Activated T-cell treated with anti-CD3 and anti-CD28 coated beads, Interleukin-2, amount 50 U/mL, for 24 hours (primary cell): Measurements from ENCODE around the gene CASZ1.

Experiments used
- DNase-seq: peaks from one replicate; pipeline ENCODE4 v3.0.0-alpha.2; 2020
- H3K27ac Mint-ChIP-seq: 2 replicates; pipeline ENCODE4 v1.8.0; 2020; ENCODE audit warnings: mild to moderate bottlenecking, mixed read lengths
- H3K27me3 Mint-ChIP-seq: 2 replicates; pipeline ENCODE4 v1.8.0; 2020; ENCODE audit warnings: mixed read lengths
- H3K36me3 Mint-ChIP-seq: 2 replicates; pipeline ENCODE4 v1.8.0; 2020; ENCODE audit warnings: low read depth, mixed read lengths
- H3K4me1 Mint-ChIP-seq: 2 replicates; pipeline ENCODE4 v1.8.0; 2020; ENCODE audit warnings: low read depth, mixed read lengths
- H3K4me3 Mint-ChIP-seq: 2 replicates; pipeline ENCODE4 v1.8.0; 2020; ENCODE audit warnings: mild to moderate bottlenecking, moderate library complexity, mixed read lengths
- H3K9me3 Mint-ChIP-seq: 2 replicates; pipeline ENCODE4 v1.8.0; 2020; ENCODE audit warnings: mixed read lengths

Gene CASZ1

GRCh38 chr1:10630661-10631120, 165.8 kb downstream of the CASZ1 start:
- Mint-ChIP-seq H3K36me3 (peaks cover 27% of the 10 kb centered on the region), H3K27me3 (no peaks in the 10 kb centered on the region), H3K4me1 (no peaks in the 10 kb centered on the region), H3K27ac (no peak overlapping the region), H3K4me3 (no peak overlapping the region), H3K9me3 (no peaks in the 10 kb centered on the region)
- DNase-seq, result no peak

GRCh38 chr1:10629816-10630571, 166.5 kb downstream of the CASZ1 start:
- Mint-ChIP-seq H3K9me3 (no peaks in the 10 kb centered on the region), H3K36me3 (peaks cover 31% of the 10 kb centered on the region), H3K4me3 (no peak overlapping the region), H3K27ac (no peak overlapping the region), H3K4me1 (no peaks in the 10 kb centered on the region), H3K27me3 (no peaks in the 10 kb centered on the region)
- no peak for DNase-seq

GRCh38 chr1:10629091-10629815, 167.2 kb downstream of the CASZ1 start:
- Mint-ChIP-seq H3K4me3 (no peak overlapping the region), H3K27me3 (no peaks in the 10 kb centered on the region), H3K36me3 (peaks cover 39% of the 10 kb centered on the region), H3K9me3 (no peaks in the 10 kb centered on the region), H3K27ac (no peak overlapping the region), H3K4me1 (no peaks in the 10 kb centered on the region)
- no peak for DNase-seq

- no peak for DNase-seq
- H3K27ac Mint-ChIP-seq, result no peak overlapping the region
Observed at GRCh38 chr1:10628685-10629084, 167.8 kb downstream of the CASZ1 start.

GRCh38 chr1:10626791-10627410, 169.5 kb downstream of the CASZ1 start:
- H3K4me1 Mint-ChIP-seq, result no peaks in the 10 kb centered on the region
- H3K4me3 Mint-ChIP-seq, result no peak overlapping the region
- no peaks in the 10 kb centered on the region for H3K9me3 Mint-ChIP-seq
- peaks cover 61% of the 10 kb centered on the region for H3K36me3 Mint-ChIP-seq
- DNase-seq, result no peak
- H3K27me3 Mint-ChIP-seq, result no peaks in the 10 kb centered on the region
- H3K27ac Mint-ChIP-seq, result no peak overlapping the region

More at GRCh38 chr1:10628685-10629084, 167.8 kb downstream of the CASZ1 start:
- Mint-ChIP-seq H3K4me3 (no peak overlapping the region), H3K4me1 (no peaks in the 10 kb centered on the region), H3K9me3 (no peaks in the 10 kb centered on the region), H3K36me3 (peaks cover 44% of the 10 kb centered on the region), H3K27me3 (no peaks in the 10 kb centered on the region)

GRCh38 chr1:10626131-10626731, 170.2 kb downstream of the CASZ1 start:
- no peak for DNase-seq
- Mint-ChIP-seq H3K4me3 (no peak overlapping the region), H3K9me3 (no peaks in the 10 kb centered on the region), H3K36me3 (peaks cover 66% of the 10 kb centered on the region), H3K4me1 (no peaks in the 10 kb centered on the region), H3K27ac (no peak overlapping the region), H3K27me3 (no peaks in the 10 kb centered on the region)

GRCh38 chr1:10625554-10625953, 170.9 kb downstream of the CASZ1 start:
- Mint-ChIP-seq H3K36me3 (peaks cover 64% of the 10 kb centered on the region), H3K4me1 (no peaks in the 10 kb centered on the region), H3K27ac (no peak overlapping the region), H3K27me3 (no peaks in the 10 kb centered on the region), H3K4me3 (no peak overlapping the region), H3K9me3 (no peaks in the 10 kb centered on the region)
- no peak for DNase-seq

- Mint-ChIP-seq H3K27ac (no peak overlapping the region), H3K4me3 (no peak overlapping the region), H3K36me3 (peaks cover 60% of the 10 kb centered on the region)
Observed at GRCh38 chr1:10625076-10625475, 171.4 kb downstream of the CASZ1 start.

GRCh38 chr1:10624256-10625050, 172.0 kb downstream of the CASZ1 start:
- no peaks in the 10 kb centered on the region for H3K4me1 Mint-ChIP-seq
- no peaks in the 10 kb centered on the region for H3K9me3 Mint-ChIP-seq
- DNase-seq, result no peak
- H3K36me3 Mint-ChIP-seq, result peaks cover 57% of the 10 kb centered on the region
- H3K4me3 Mint-ChIP-seq, result no peak overlapping the region
- H3K27ac Mint-ChIP-seq, result no peak overlapping the region
- no peaks in the 10 kb centered on the region for H3K27me3 Mint-ChIP-seq

More at GRCh38 chr1:10625076-10625475, 171.4 kb downstream of the CASZ1 start:
- no peaks in the 10 kb centered on the region for H3K4me1 Mint-ChIP-seq
- H3K27me3 Mint-ChIP-seq, result no peaks in the 10 kb centered on the region
- DNase-seq, result no peak
- H3K9me3 Mint-ChIP-seq, result no peaks in the 10 kb centered on the region

GRCh38 chr1:10623686-10624145, 172.7 kb downstream of the CASZ1 start:
- no peaks in the 10 kb centered on the region for H3K27me3 Mint-ChIP-seq
- H3K36me3 Mint-ChIP-seq, result peaks cover 54% of the 10 kb centered on the region
- H3K27ac Mint-ChIP-seq, result no peak overlapping the region
- H3K4me3 Mint-ChIP-seq, result no peak overlapping the region
- DNase-seq, result no peak
- H3K4me1 Mint-ChIP-seq, result no peaks in the 10 kb centered on the region
- H3K9me3 Mint-ChIP-seq, result no peaks in the 10 kb centered on the region

- no peaks in the 10 kb centered on the region for H3K9me3 Mint-ChIP-seq
- H3K27ac Mint-ChIP-seq, result no peak overlapping the region
- peaks cover 54% of the 10 kb centered on the region for H3K36me3 Mint-ChIP-seq
- no peak for DNase-seq
- no peaks in the 10 kb centered on the region for H3K27me3 Mint-ChIP-seq
- H3K4me3 Mint-ChIP-seq, result no peak overlapping the region
- H3K4me1 Mint-ChIP-seq, result no peaks in the 10 kb centered on the region
Observed at GRCh38 chr1:10622910-10623685, 173.3 kb downstream of the CASZ1 start.

- no peak overlapping the region for H3K4me3 Mint-ChIP-seq
- no peaks in the 10 kb centered on the region for H3K4me1 Mint-ChIP-seq
- H3K27ac Mint-ChIP-seq, result no peak overlapping the region
- H3K27me3 Mint-ChIP-seq, result no peaks in the 10 kb centered on the region
- H3K36me3 Mint-ChIP-seq, result peaks cover 57% of the 10 kb centered on the region
- no peak for DNase-seq
- no peaks in the 10 kb centered on the region for H3K9me3 Mint-ChIP-seq
Observed at GRCh38 chr1:10621906-10622305, 174.5 kb downstream of the CASZ1 start.

GRCh38 chr1:10620776-10621175, 175.7 kb downstream of the CASZ1 start:
- peaks cover 54% of the 10 kb centered on the region for H3K36me3 Mint-ChIP-seq
- no peak overlapping the region for H3K4me3 Mint-ChIP-seq
- DNase-seq, result no peak
- H3K27ac Mint-ChIP-seq, result no peak overlapping the region
- no peaks in the 10 kb centered on the region for H3K9me3 Mint-ChIP-seq
- H3K4me1 Mint-ChIP-seq, result no peaks in the 10 kb centered on the region
- no peaks in the 10 kb centered on the region for H3K27me3 Mint-ChIP-seq
